ENCODE data around the gene GCN1. TPM values are rescaled to one million over a fixed set of nuclear protein-coding genes. Genes with fewer than 3 reads are reported as not detected.

GCN1 gene
- total RNA-seq, 6 donors from 2014 or later: 48.1 to 140 (median 69.6) TPM

DNA sequence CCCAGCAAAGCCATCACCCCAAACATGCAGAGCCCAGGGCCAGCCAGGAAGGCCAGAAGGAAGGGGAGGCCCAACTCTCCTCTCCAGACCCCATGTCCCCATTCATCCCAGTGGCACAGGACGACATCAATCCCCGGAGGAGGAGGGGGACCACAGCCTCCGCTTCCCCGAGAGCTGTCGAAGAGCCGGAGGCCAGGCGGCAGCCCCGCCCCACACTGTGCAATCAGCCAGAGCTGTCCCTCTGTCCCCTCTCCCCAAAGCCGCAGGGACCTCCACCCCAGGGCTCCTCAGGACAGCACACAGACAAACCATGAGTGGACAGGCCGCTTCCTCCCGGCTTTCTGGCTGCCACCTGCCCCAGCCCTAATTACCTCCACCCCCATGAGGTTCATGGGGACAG lies 94.8 kb downstream of the GCN1 start:
- H3K27ac ChIP-seq: no peak overlapping the region
- H3K36me3 ChIP-seq: peaks cover 7 to 95% (median 81%) of the 10 kb centered on the region in 4 donors
- H3K4me3 ChIP-seq: no peak overlapping the region
- WGBS, 2 donors: 94 to 96% methylated on average over 7 to 11 of the region's 11 CpGs
- peaks cover 21 to 29% (median 25%) of the 10 kb centered on the region in 4 donors for H3K4me1 ChIP-seq
- no peak for DNase-seq
- ATAC-seq (ENCODE audit: low FRiP score in 2 of 2): no peak
- no peaks in the 10 kb centered on the region for H3K27me3 ChIP-seq
- TF ChIP-seq EP300 (IDR thresholded peaks at IDR 0.05): no peak
- TF ChIP-seq POLR2AphosphoS5 (IDR thresholded peaks at IDR 0.05): no peak
- TF ChIP-seq, protein P1, sequence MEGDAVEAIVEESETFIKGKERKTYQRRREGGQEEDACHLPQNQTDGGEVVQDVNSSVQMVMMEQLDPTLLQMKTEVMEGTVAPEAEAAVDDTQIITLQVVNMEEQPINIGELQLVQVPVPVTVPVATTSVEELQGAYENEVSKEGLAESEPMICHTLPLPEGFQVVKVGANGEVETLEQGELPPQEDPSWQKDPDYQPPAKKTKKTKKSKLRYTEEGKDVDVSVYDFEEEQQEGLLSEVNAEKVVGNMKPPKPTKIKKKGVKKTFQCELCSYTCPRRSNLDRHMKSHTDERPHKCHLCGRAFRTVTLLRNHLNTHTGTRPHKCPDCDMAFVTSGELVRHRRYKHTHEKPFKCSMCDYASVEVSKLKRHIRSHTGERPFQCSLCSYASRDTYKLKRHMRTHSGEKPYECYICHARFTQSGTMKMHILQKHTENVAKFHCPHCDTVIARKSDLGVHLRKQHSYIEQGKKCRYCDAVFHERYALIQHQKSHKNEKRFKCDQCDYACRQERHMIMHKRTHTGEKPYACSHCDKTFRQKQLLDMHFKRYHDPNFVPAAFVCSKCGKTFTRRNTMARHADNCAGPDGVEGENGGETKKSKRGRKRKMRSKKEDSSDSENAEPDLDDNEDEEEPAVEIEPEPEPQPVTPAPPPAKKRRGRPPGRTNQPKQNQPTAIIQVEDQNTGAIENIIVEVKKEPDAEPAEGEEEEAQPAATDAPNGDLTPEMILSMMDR (IDR thresholded peaks at IDR 0.05): no peak
- TF ChIP-seq POLR2A (IDR thresholded peaks at IDR 0.05): no peak
- H3K9me3 ChIP-seq: no peaks in the 10 kb centered on the region

- TF ChIP-seq POLR2AphosphoS5 (IDR thresholded peaks at IDR 0.05) (no peak), EP300 (IDR thresholded peaks at IDR 0.05) (no peak), POLR2A (IDR thresholded peaks at IDR 0.05) (no peak)
- TF ChIP-seq, protein P1 (IDR thresholded peaks at IDR 0.05): no peak
- peaks cover 21 to 29% (median 25%) of the 10 kb centered on the region in 4 donors for H3K4me1 ChIP-seq
- 95 to 96% methylated on average over 25 to 33 of the region's 36 CpGs for WGBS, 2 donors
- DNase-seq (no peak), ATAC-seq (ENCODE audit: low FRiP score in 2 of 2) (no peak)
- H3K9me3 ChIP-seq: no peaks in the 10 kb centered on the region
- no peaks in the 10 kb centered on the region for H3K27me3 ChIP-seq
- H3K4me3 ChIP-seq: no peak overlapping the region
- no peak overlapping the region for H3K27ac ChIP-seq
- peaks cover 5 to 95% (median 81%) of the 10 kb centered on the region in 4 donors for H3K36me3 ChIP-seq
Measured at GRCh38 chr12:120098756-120099470, 95.6 kb downstream of the GCN1 start.

DNA sequence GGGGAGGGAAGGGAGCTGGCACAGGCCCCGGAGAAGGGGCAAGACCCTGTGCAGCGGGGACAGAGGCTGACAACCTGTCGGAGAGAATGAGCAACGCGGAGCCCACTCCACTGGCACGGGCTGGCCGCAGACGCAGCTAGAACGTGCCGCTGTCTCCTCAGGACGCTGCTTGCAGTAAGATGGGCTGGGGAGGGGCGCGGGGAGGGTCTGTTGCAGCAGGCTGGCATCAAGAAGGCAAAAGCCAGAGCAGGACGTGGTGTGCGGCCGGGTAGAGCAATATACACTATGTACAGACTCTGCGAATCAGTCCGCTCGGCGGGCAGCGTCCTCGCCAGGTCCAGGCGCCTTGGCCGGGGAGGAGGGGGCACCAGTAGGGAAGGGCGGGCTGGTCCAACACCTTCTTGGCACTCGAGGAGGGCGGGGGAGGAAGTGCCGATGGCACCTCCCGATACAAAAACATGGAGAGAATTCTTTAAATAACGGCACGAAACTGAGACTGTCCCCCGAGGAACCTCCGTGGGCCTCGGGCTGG lies 97.8 kb downstream of the GCN1 start:
- no peak overlapping the region for H3K27ac ChIP-seq
- no peaks in the 10 kb centered on the region for H3K9me3 ChIP-seq
- H3K4me1 ChIP-seq: peaks cover 12 to 14% (median 13%) of the 10 kb centered on the region in 4 donors
- H3K27me3 ChIP-seq: no peaks in the 10 kb centered on the region
- TF ChIP-seq POLR2A (IDR thresholded peaks at IDR 0.05) (no peak), POLR2AphosphoS5 (IDR thresholded peaks at IDR 0.05) (no peak), EP300 (IDR thresholded peaks at IDR 0.05) (no peak)
- TF ChIP-seq, protein P1 (IDR thresholded peaks at IDR 0.05): no peak
- H3K4me3 ChIP-seq: no peak overlapping the region
- H3K36me3 ChIP-seq: peaks cover 5 to 93% (median 71%) of the 10 kb centered on the region in 4 donors
- DNase-seq (no peak), ATAC-seq (ENCODE audit: low FRiP score in 2 of 2) (no peak)
- 92 to 93% methylated on average over 32 to 34 of the region's 34 CpGs for WGBS, 2 donors

GRCh38 chr12:120095736-120096135 lies 98.8 kb downstream of the GCN1 start:
- WGBS, 2 donors: 71 to 86% methylated on average over 8 of the region's 8 CpGs
- TF ChIP-seq POLR2AphosphoS5 (IDR thresholded peaks at IDR 0.05): no peak
- TF ChIP-seq EP300 (IDR thresholded peaks at IDR 0.05): no peak
- TF ChIP-seq POLR2A (IDR thresholded peaks at IDR 0.05): no peak
- TF ChIP-seq, protein P1 (IDR thresholded peaks at IDR 0.05): no peak
- DNase-seq: no peak
- Histone ChIP-seq H3K27me3 (no peaks in the 10 kb centered on the region), H3K9me3 (no peaks in the 10 kb centered on the region), H3K36me3 (peaks cover 5 to 84% (median 68%) of the 10 kb centered on the region in 4 donors), H3K4me1 (peaks cover 3 to 4% (median 3%) of the 10 kb centered on the region in 4 donors), H3K27ac (no peak overlapping the region), H3K4me3 (no peak overlapping the region)
- ATAC-seq (ENCODE audit: low FRiP score in 2 of 2): no peak

All from upper lobe of left lung (tissue), 6 donors.